ENCODE measurements around the gene FHOD3.

FHOD3 gene

DNA sequence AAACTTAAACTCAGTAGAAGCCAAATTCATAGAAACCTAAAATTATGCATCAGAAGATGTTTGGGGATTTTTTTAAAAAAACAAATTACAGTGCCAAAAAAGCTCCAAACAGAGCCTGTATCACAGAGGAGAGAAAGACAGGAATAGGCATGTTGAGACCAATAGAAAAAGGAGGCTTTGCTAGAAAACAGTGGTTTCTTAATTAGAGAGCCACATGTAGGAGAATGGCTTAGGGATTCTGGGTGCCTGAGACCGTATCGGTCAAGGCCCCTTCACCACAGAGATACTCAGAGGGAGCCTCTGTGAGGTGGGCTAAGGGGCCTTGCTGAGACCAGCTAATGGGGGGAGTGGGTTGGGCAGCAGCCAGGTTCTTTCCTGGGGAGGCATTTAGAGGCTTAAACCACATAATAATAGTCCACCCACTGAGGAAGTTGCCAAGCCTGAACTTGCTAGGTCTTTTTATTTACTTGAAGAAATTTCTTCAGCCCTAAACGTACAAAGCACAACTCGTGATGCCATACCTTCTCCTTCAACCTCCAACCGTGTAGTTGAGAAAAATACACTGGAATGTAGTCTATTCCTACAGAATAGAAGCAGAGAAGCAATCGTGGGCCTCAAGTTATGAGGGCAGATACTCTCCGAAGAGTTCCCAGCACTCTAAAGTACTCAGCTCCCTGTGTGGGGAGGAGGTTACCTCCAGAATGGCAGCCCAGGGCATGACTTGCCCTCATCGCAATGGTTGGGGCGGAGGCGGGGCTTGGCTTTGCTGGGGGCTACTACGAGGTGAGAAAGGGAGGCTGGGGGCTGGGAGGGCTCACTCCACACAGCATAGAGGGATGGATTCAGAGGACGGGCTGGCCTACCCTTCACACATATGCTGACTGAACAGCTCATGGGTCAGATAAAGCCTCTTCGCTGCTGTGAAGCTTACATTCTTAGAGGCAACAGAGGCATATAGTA is 293.4 kb downstream of the FHOD3 start:
- no peaks in the 10 kb centered on the region for H3K9me3 ChIP-seq (ENCODE audit: control insufficient read depth in 1 of 2, low read length in 2 of 2)
- H3K4me3 ChIP-seq (ENCODE audit: low read depth in 1 of 2, low read length in 2 of 2) = no peak overlapping the region
- no peak overlapping the region for H3K27ac ChIP-seq (ENCODE audit: low read length)
- H3K36me3 ChIP-seq (ENCODE audit: control insufficient read depth in 1 of 2, insufficient read depth in 2 of 2, low read length in 2 of 2) = no peaks in the 10 kb centered on the region
- no peaks in the 10 kb centered on the region for H3K4me1 ChIP-seq (ENCODE audit: control insufficient read depth in 1 of 2, insufficient read depth in 2 of 2, low read length in 2 of 2)
- H3K27me3 ChIP-seq (ENCODE audit: low read depth, low read length) = no peaks in the 10 kb centered on the region

DNA sequence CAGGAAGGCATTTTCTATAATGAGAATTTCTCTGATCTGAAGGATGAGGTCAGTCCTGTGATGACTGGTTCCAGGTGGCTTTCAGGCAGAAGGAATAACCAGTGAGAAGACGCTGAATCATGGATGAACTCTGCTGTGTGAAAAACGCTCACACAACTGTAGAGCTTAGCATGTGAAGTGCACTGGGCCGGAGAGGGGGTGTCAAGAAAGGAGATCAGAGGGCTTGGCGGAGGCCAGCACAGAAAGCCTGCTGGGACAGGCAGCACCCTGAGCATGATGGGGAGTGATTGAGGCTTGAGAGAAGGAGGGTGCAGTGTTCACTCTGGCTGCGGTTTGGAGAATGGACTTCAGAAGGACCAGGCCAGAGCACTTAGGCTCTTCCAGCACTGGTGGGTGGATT is 294.8 kb downstream of the FHOD3 start:
- Histone ChIP-seq H3K27me3 (ENCODE audit: low read depth, low read length) (no peaks in the 10 kb centered on the region), H3K36me3 (ENCODE audit: control insufficient read depth in 1 of 2, insufficient read depth in 2 of 2, low read length in 2 of 2) (no peaks in the 10 kb centered on the region), H3K9me3 (ENCODE audit: control insufficient read depth in 1 of 2, low read length in 2 of 2) (no peaks in the 10 kb centered on the region), H3K4me1 (ENCODE audit: control insufficient read depth in 1 of 2, insufficient read depth in 2 of 2, low read length in 2 of 2) (no peaks in the 10 kb centered on the region), H3K27ac (ENCODE audit: low read length) (no peak overlapping the region), H3K4me3 (ENCODE audit: low read depth in 1 of 2, low read length in 2 of 2) (no peak overlapping the region)

GRCh38 chr18:36593001-36593400 is 295.5 kb downstream of the FHOD3 start:
- H3K36me3 ChIP-seq (ENCODE audit: control insufficient read depth in 1 of 2, insufficient read depth in 2 of 2, low read length in 2 of 2) = no peaks in the 10 kb centered on the region
- no peaks in the 10 kb centered on the region for H3K4me1 ChIP-seq (ENCODE audit: control insufficient read depth in 1 of 2, insufficient read depth in 2 of 2, low read length in 2 of 2)
- H3K27ac ChIP-seq (ENCODE audit: low read length) = no peak overlapping the region
- no peaks in the 10 kb centered on the region for H3K27me3 ChIP-seq (ENCODE audit: low read depth, low read length)
- no peak overlapping the region for H3K4me3 ChIP-seq (ENCODE audit: low read depth in 1 of 2, low read length in 2 of 2)
- H3K9me3 ChIP-seq (ENCODE audit: control insufficient read depth in 1 of 2, low read length in 2 of 2) = no peaks in the 10 kb centered on the region

DNA sequence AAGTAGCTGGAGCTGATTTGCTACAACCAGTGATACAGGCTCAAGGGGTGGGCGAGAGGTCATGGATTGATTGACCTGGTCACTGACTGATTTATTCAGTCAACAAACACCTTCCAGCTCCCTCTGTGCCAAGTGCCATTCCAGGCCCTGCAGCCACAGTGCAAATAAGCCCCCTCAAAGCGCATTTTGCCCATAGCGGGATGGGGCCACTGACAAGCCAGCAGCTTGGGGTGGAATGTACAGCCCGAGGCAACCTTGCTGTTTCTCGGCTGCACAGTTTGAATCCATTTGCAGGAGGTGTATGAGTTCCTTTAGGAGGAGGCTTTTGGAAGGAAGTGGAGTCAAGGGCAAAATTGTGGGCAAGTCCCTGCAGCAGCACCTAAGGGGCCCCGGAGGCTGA is 296.1 kb downstream of the FHOD3 start:
- Histone ChIP-seq H3K9me3 (ENCODE audit: control insufficient read depth in 1 of 2, low read length in 2 of 2) (no peaks in the 10 kb centered on the region), H3K4me1 (ENCODE audit: control insufficient read depth in 1 of 2, insufficient read depth in 2 of 2, low read length in 2 of 2) (no peaks in the 10 kb centered on the region), H3K27me3 (ENCODE audit: low read depth, low read length) (no peaks in the 10 kb centered on the region), H3K4me3 (ENCODE audit: low read depth in 1 of 2, low read length in 2 of 2) (no peak overlapping the region), H3K27ac (ENCODE audit: low read length) (no peak overlapping the region), H3K36me3 (ENCODE audit: control insufficient read depth in 1 of 2, insufficient read depth in 2 of 2, low read length in 2 of 2) (no peaks in the 10 kb centered on the region)

DNA sequence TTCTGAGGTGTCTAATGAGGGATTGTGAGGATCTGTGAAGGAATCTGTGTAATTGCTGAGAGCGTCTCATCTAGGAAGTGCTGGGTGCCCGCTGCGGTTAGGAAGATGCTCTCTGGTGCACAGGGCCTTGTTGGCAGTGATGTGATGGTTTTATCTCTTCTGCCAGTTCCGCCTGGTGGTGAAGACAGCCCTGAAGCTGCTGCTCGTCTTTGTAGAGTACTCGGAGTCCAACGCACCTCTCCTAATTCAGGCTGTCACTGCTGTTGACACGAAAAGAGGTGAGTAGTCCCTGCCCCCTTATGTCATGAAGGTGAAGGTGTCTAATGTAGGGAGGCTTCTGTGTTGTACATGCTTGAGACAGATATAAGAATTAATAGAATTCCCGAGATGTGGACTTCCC is 297.1 kb downstream of the FHOD3 start:
- no peaks in the 10 kb centered on the region for H3K36me3 ChIP-seq (ENCODE audit: control insufficient read depth in 1 of 2, insufficient read depth in 2 of 2, low read length in 2 of 2)
- H3K27ac ChIP-seq (ENCODE audit: low read length) = no peak overlapping the region
- no peaks in the 10 kb centered on the region for H3K27me3 ChIP-seq (ENCODE audit: low read depth, low read length)
- no peaks in the 10 kb centered on the region for H3K4me1 ChIP-seq (ENCODE audit: control insufficient read depth in 1 of 2, insufficient read depth in 2 of 2, low read length in 2 of 2)
- H3K4me3 ChIP-seq (ENCODE audit: low read depth in 1 of 2, low read length in 2 of 2) = no peak overlapping the region
- no peaks in the 10 kb centered on the region for H3K9me3 ChIP-seq (ENCODE audit: control insufficient read depth in 1 of 2, low read length in 2 of 2)

DNA sequence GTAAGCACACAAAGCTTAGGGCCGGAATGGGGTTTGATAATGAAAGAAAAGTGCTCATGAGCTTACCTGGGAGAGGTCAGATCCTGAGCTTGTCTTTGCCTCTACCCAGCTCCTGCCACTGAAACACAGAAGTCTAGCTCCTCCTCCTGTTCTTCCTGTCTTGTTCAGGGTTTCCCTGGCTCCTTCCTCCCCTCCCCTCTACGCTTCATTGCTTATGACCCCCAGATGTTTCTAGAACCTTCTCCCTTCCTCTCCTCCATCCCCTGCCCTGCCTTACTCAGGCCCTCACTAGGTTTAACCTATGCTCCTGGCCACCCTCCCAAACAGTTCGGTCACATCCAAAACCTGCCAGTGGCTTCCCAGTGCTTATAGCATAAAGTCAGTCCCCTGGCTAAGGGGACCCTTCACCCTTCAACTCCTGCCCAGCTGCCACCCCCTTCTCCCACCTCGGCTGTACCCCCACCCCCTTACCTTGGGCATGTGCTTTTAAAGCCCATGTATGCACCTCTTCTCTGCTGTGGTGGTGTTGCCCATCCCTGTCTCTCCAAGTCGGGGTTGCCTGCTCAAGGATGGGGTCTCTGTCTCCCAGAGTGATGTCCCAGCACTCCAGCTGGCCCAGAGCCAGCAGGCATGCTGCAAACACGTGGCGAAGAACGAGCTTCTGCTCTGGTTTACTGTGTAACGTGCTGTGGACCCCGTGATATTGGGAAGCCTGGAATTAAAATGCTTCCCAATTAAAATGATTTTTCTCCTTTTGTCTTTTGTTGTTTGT is 297.7 kb downstream of the FHOD3 start:
- H3K27ac ChIP-seq (ENCODE audit: low read length) = no peak overlapping the region
- no peaks in the 10 kb centered on the region for H3K27me3 ChIP-seq (ENCODE audit: low read depth, low read length)
- no peak overlapping the region for H3K4me3 ChIP-seq (ENCODE audit: low read depth in 1 of 2, low read length in 2 of 2)
- H3K36me3 ChIP-seq (ENCODE audit: control insufficient read depth in 1 of 2, insufficient read depth in 2 of 2, low read length in 2 of 2) = no peaks in the 10 kb centered on the region
- no peaks in the 10 kb centered on the region for H3K4me1 ChIP-seq (ENCODE audit: control insufficient read depth in 1 of 2, insufficient read depth in 2 of 2, low read length in 2 of 2)
- no peaks in the 10 kb centered on the region for H3K9me3 ChIP-seq (ENCODE audit: control insufficient read depth in 1 of 2, low read length in 2 of 2)

DNA sequence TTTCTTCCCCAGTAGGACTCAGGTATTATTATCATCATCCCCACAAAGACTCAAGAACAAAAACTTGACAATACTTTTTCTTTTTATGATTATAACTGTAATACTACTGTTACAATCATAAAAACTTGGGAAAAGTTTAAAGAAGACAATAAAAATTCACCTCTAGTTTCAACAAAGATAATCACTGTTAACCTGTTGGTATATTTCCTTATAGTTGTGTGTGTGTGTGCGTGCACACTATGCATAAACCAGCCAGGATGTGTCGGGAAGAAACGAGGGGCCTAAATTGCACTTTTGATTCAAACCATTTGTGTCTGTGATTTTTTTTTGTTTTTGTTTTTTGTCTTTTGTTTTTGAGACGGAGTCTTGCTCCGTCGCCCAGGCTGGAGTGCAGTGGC is 298.3 kb downstream of the FHOD3 start:
- no peaks in the 10 kb centered on the region for H3K36me3 ChIP-seq (ENCODE audit: control insufficient read depth in 1 of 2, insufficient read depth in 2 of 2, low read length in 2 of 2)

DNA sequence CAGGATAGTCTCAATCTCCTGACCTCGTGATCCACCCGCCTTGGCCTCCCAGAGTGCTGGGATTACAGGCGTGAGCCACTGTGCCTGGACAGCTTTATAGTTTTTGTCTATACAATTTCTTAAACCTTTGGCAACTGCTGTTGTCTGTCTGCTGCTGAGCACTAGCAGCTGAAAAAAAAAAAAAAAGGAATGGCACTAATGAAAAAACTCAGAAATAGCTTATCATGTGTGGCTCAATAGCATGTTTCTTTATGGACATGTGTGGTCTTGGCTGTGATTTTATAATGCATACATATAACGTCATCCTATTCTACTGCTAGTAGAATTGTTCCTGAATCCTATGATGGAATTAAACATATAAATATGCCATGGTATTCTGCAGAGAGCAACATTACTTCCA is 300.1 kb downstream of the FHOD3 start:
- no peaks in the 10 kb centered on the region for H3K27me3 ChIP-seq (ENCODE audit: low read depth, low read length)
- H3K4me1 ChIP-seq (ENCODE audit: control insufficient read depth in 1 of 2, insufficient read depth in 2 of 2, low read length in 2 of 2) = no peaks in the 10 kb centered on the region
- no peak overlapping the region for H3K27ac ChIP-seq (ENCODE audit: low read length)
- H3K9me3 ChIP-seq (ENCODE audit: control insufficient read depth in 1 of 2, low read length in 2 of 2) = no peaks in the 10 kb centered on the region
- H3K4me3 ChIP-seq (ENCODE audit: low read depth in 1 of 2, low read length in 2 of 2) = no peak overlapping the region
- no peaks in the 10 kb centered on the region for H3K36me3 ChIP-seq (ENCODE audit: control insufficient read depth in 1 of 2, insufficient read depth in 2 of 2, low read length in 2 of 2)

More for the DNA sequence above, 298.3 kb downstream of the FHOD3 start:
- no peak overlapping the region for H3K4me3 ChIP-seq (ENCODE audit: low read depth in 1 of 2, low read length in 2 of 2)
- H3K27me3 ChIP-seq (ENCODE audit: low read depth, low read length) = no peaks in the 10 kb centered on the region
- H3K27ac ChIP-seq (ENCODE audit: low read length) = no peak overlapping the region
- no peaks in the 10 kb centered on the region for H3K9me3 ChIP-seq (ENCODE audit: control insufficient read depth in 1 of 2, low read length in 2 of 2)
- H3K4me1 ChIP-seq (ENCODE audit: control insufficient read depth in 1 of 2, insufficient read depth in 2 of 2, low read length in 2 of 2) = no peaks in the 10 kb centered on the region

- no peaks in the 10 kb centered on the region for H3K27me3 ChIP-seq (ENCODE audit: low read depth, low read length)
- no peaks in the 10 kb centered on the region for H3K4me1 ChIP-seq (ENCODE audit: control insufficient read depth in 1 of 2, insufficient read depth in 2 of 2, low read length in 2 of 2)
- no peaks in the 10 kb centered on the region for H3K36me3 ChIP-seq (ENCODE audit: control insufficient read depth in 1 of 2, insufficient read depth in 2 of 2, low read length in 2 of 2)
- H3K9me3 ChIP-seq (ENCODE audit: control insufficient read depth in 1 of 2, low read length in 2 of 2) = no peaks in the 10 kb centered on the region
- no peak overlapping the region for H3K27ac ChIP-seq (ENCODE audit: low read length)
- no peak overlapping the region for H3K4me3 ChIP-seq (ENCODE audit: low read depth in 1 of 2, low read length in 2 of 2)
Measured at GRCh38 chr18:36600548-36600947, 303.0 kb downstream of the FHOD3 start.

- Histone ChIP-seq H3K4me1 (ENCODE audit: control insufficient read depth in 1 of 2, insufficient read depth in 2 of 2, low read length in 2 of 2) (no peaks in the 10 kb centered on the region), H3K9me3 (ENCODE audit: control insufficient read depth in 1 of 2, low read length in 2 of 2) (no peaks in the 10 kb centered on the region), H3K4me3 (ENCODE audit: low read depth in 1 of 2, low read length in 2 of 2) (no peak overlapping the region), H3K36me3 (ENCODE audit: control insufficient read depth in 1 of 2, insufficient read depth in 2 of 2, low read length in 2 of 2) (no peaks in the 10 kb centered on the region), H3K27ac (ENCODE audit: low read length) (no peak overlapping the region), H3K27me3 (ENCODE audit: low read depth, low read length) (no peaks in the 10 kb centered on the region)
Measured at GRCh38 chr18:36601316-36601715, 303.8 kb downstream of the FHOD3 start.

- Histone ChIP-seq H3K9me3 (ENCODE audit: control insufficient read depth in 1 of 2, low read length in 2 of 2) (no peaks in the 10 kb centered on the region), H3K27ac (ENCODE audit: low read length) (no peak overlapping the region), H3K27me3 (ENCODE audit: low read depth, low read length) (no peaks in the 10 kb centered on the region), H3K4me3 (ENCODE audit: low read depth in 1 of 2, low read length in 2 of 2) (no peak overlapping the region), H3K36me3 (ENCODE audit: control insufficient read depth in 1 of 2, insufficient read depth in 2 of 2, low read length in 2 of 2) (no peaks in the 10 kb centered on the region), H3K4me1 (ENCODE audit: control insufficient read depth in 1 of 2, insufficient read depth in 2 of 2, low read length in 2 of 2) (no peaks in the 10 kb centered on the region)
Measured at GRCh38 chr18:36602071-36602470, 304.6 kb downstream of the FHOD3 start.
